Activated CD4-positive, alpha-beta memory T cell treated with anti-CD3 and anti-CD28 coated beads, Interleukin-2, amount 10 ng/mL, durations not matched to agents 7 days and 5 days (primary cell): ENCODE results near the gene DNMT3B. TPM values are rescaled to one million over a fixed set of nuclear protein-coding genes. Genes with fewer than 3 reads are reported as not detected.

Experiments
- total RNA-seq, 2 experiments: library from RNA; stranded (reverse); gene quantifications; one replicate each; pipeline ENCODE4 v1.2.3, GENCODE V29; 2021

Gene DNMT3B
- total RNA-seq, 2 experiments from 2014 or later = 2.2 to 2.4 TPM

Other genes starting within 250 kb of the DNMT3B start
- 10 to 100 TPM; 17.1 to 19.1 TPM for gene NOL4L, start 177.1 kb upstream of the DNMT3B start, total RNA-seq
- gene C20orf203, start 88.4 kb upstream of the DNMT3B start, total RNA-seq = under 1 TPM; 0.13 to 0.15 TPM
- gene COMMD7, start 18.9 kb upstream of the DNMT3B start, total RNA-seq = 10 to 100 TPM; 61.7 to 62.6 TPM
- 100 to 1,000 TPM; 134 to 135 TPM for gene MAPRE1, start 57.6 kb downstream of the DNMT3B start, total RNA-seq
- under 1 TPM; 0.25 to 0.55 TPM for gene EFCAB8, start 96.5 kb downstream of the DNMT3B start, total RNA-seq
- not detected for gene SUN5, start 242.0 kb downstream of the DNMT3B start, total RNA-seq
- gene BPIFB2, start 245.3 kb downstream of the DNMT3B start, total RNA-seq = not detected